ENCODE data around the gene STXBP2. TPM values are rescaled to one million over a fixed set of nuclear protein-coding genes. Genes with fewer than 3 reads are reported as not detected.

STXBP2 gene
- total RNA-seq, 2 experiments from 2014 or later = 131 to 158 TPM

- H3K9me3 Mint-ChIP-seq = no peaks in the 10 kb centered on the region
- H3K27ac Mint-ChIP-seq = no peak overlapping the region
- H3K4me3 Mint-ChIP-seq = no peak overlapping the region
- DNase-seq = peak; percentile 30
- H3K27me3 Mint-ChIP-seq = peaks cover 3% of the 10 kb centered on the region
- CTCF ChIA-PET = interaction anchor here (1.1 to 1.3 kb wide), 3 partner anchors 19 to 47 kb away, joined by 3 to 4 read pairs (median 3); partner anchors contain the start of genes PET100 and XAB2
- H3K4me1 Mint-ChIP-seq = peaks cover 12% of the 10 kb centered on the region
- POLR2A ChIA-PET = interaction anchor here (0.5 kb wide), 1 partner anchor 17 kb away, joined by 3 read pairs; no protein-coding TSS in a partner anchor
- H3K36me3 Mint-ChIP-seq (ENCODE audit: low read depth) = no peaks in the 10 kb centered on the region
Observed at GRCh38 chr19:7605490-7606222, 31.3 kb upstream of the STXBP2 start.

DNA sequence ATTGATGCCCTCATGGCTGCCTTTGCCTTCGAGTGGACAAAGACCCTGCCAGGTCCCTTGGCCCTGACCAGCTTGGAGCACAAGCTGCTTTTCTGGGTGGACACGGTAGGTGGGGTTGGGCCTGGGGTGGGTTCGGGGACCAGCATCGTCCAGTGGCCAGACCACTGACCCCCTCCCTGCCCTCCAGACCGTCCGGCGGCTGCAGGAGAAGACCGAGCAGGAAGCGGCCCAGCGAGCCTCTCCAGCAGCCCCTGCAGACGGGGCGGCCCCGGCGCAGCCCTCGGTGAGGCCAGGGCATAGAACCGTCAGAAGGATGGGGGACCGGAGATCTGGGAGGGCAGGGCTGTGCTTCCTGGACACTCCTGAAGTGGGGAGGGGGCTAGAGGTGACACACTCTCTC, 30.6 kb upstream of the STXBP2 start:
- no peaks in the 10 kb centered on the region for H3K9me3 Mint-ChIP-seq
- H3K4me3 Mint-ChIP-seq = no peak overlapping the region
- no peak overlapping the region for H3K27ac Mint-ChIP-seq
- peaks cover 3% of the 10 kb centered on the region for H3K27me3 Mint-ChIP-seq
- no peak for DNase-seq
- no peaks in the 10 kb centered on the region for H3K36me3 Mint-ChIP-seq (ENCODE audit: low read depth)
- CTCF ChIA-PET = interaction anchor here (1.1 to 1.3 kb wide), 2 partner anchors 19 to 23 kb away, joined by 3 to 4 read pairs; partner anchors contain the start of genes PET100 and XAB2
- POLR2A ChIA-PET = no interaction called here
- H3K4me1 Mint-ChIP-seq = peaks cover 12% of the 10 kb centered on the region

DNA sequence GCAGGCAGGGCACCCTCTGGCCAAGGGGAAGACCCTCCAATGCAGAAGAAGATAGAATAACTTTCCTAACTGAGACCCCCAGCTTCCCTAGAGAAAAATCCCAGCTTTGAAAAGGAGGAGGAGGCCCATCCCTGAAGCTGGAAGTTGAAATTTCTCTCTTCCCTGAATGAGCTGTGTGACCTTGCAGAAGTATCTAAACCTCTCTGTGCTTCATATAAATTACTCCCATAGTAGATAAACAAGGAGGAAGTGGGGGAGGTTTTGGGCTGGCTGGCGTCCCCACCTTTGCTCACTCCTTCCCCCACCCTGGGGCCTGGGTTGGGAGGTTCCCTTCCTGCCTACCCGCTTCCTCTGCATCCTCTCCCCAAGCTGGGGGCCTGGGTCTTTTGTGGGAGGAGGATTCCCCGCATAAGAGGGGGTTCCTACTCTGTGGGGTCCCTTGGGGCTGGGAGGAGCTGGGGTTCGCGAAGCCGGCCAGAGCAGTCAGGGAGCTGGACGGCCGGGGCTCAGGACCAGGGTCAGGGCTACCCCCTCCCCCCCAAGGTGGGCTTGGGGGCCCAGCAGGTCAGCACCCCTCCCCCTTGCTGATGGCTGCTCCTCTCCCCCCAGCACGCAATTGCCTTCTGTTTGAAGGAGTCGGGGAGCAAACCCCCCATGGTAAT, 29.6 kb upstream of the STXBP2 start:
- POLR2A ChIA-PET = no interaction called here
- H3K9me3 Mint-ChIP-seq = no peaks in the 10 kb centered on the region
- CTCF ChIA-PET = interaction anchor here (0.6 to 1.0 kb wide), 2 partner anchors 17 to 104 kb away, joined by 3 to 4 read pairs; no protein-coding TSS in a partner anchor
- no peaks in the 10 kb centered on the region for H3K36me3 Mint-ChIP-seq (ENCODE audit: low read depth)
- no peak for DNase-seq
- H3K4me3 Mint-ChIP-seq = no peak overlapping the region
- H3K27me3 Mint-ChIP-seq = peaks cover under 1% of the 10 kb centered on the region
- H3K4me1 Mint-ChIP-seq = peaks cover 12% of the 10 kb centered on the region
- H3K27ac Mint-ChIP-seq = no peak overlapping the region

GRCh38 chr19:7607874-7608560, 28.9 kb upstream of the STXBP2 start:
- ChIA-PET CTCF (interaction anchor here (1.0 to 1.2 kb wide), 2 partner anchors 16 to 73 kb away, joined by 3 to 5 read pairs; partner anchors contain the start of gene TRAPPC5), POLR2A (no interaction called here)
- Mint-ChIP-seq H3K4me1 (peaks cover 12% of the 10 kb centered on the region), H3K27ac (no peak overlapping the region), H3K9me3 (no peaks in the 10 kb centered on the region), H3K27me3 (no peaks in the 10 kb centered on the region), H3K36me3 (ENCODE audit: low read depth) (no peaks in the 10 kb centered on the region), H3K4me3 (no peak overlapping the region)
- DNase-seq = no peak

DNA sequence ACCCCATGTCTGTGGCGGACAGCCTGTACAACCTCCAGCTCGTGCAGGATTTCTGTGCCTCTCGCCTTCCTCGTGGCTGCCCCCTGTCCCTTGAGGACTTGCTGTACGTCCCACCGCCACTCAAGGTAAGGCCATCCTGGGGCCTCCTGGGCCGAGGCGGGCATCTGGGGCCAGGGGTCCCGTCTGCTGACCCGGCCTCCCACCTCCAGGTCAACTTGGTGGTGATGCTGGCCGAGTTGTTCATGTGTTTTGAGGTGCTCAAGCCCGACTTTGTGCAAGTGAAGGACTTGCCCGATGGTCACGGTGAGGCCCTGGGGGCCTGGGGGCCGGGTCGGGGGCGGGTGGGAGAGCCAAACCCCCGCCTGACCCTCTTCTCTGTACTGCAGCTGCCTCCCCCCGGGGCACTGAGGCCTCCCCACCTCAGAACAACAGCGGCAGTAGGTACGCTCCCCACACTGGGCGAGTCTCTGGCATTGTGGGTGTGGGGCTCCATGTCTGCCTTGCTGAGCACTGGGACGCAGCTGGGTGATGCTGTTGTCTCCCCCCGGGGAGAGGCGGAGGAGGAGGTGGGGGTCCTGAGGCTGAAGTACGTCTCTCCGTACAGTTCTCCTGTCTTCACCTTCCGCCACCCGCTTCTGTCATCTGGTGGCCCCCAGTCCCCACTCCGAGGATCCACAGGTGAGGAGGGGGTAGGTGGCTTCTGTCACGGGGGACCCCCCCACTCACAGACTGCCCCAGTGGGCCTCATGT, 26.2 kb upstream of the STXBP2 start:
- no peak for DNase-seq
- no peak overlapping the region for H3K4me3 Mint-ChIP-seq
- ChIA-PET CTCF (no interaction called here), POLR2A (no interaction called here)
- no peaks in the 10 kb centered on the region for H3K36me3 Mint-ChIP-seq (ENCODE audit: low read depth)
- H3K27me3 Mint-ChIP-seq = no peaks in the 10 kb centered on the region
- H3K9me3 Mint-ChIP-seq = no peaks in the 10 kb centered on the region
- H3K4me1 Mint-ChIP-seq = peaks cover 11% of the 10 kb centered on the region
- no peak overlapping the region for H3K27ac Mint-ChIP-seq

- peaks cover 8% of the 10 kb centered on the region for H3K4me1 Mint-ChIP-seq
- ChIA-PET CTCF (no interaction called here), POLR2A (no interaction called here)
- no peak overlapping the region for H3K4me3 Mint-ChIP-seq
- peak overlapping the region; percentile 25 for H3K27ac Mint-ChIP-seq
- H3K27me3 Mint-ChIP-seq = no peaks in the 10 kb centered on the region
- H3K9me3 Mint-ChIP-seq = no peaks in the 10 kb centered on the region
- DNase-seq = no peak
- H3K36me3 Mint-ChIP-seq (ENCODE audit: low read depth) = no peaks in the 10 kb centered on the region
Observed at GRCh38 chr19:7611541-7612279, 25.2 kb upstream of the STXBP2 start.

GRCh38 chr19:7612282-7613274, 24.3 kb upstream of the STXBP2 start:
- Mint-ChIP-seq H3K4me3 (no peak overlapping the region), H3K9me3 (no peaks in the 10 kb centered on the region), H3K27ac (no peak overlapping the region), H3K4me1 (peaks cover 1% of the 10 kb centered on the region), H3K36me3 (ENCODE audit: low read depth) (peaks cover 2% of the 10 kb centered on the region), H3K27me3 (no peaks in the 10 kb centered on the region)
- CTCF ChIA-PET = no interaction called here
- POLR2A ChIA-PET = no interaction called here
- DNase-seq = no peak

DNA sequence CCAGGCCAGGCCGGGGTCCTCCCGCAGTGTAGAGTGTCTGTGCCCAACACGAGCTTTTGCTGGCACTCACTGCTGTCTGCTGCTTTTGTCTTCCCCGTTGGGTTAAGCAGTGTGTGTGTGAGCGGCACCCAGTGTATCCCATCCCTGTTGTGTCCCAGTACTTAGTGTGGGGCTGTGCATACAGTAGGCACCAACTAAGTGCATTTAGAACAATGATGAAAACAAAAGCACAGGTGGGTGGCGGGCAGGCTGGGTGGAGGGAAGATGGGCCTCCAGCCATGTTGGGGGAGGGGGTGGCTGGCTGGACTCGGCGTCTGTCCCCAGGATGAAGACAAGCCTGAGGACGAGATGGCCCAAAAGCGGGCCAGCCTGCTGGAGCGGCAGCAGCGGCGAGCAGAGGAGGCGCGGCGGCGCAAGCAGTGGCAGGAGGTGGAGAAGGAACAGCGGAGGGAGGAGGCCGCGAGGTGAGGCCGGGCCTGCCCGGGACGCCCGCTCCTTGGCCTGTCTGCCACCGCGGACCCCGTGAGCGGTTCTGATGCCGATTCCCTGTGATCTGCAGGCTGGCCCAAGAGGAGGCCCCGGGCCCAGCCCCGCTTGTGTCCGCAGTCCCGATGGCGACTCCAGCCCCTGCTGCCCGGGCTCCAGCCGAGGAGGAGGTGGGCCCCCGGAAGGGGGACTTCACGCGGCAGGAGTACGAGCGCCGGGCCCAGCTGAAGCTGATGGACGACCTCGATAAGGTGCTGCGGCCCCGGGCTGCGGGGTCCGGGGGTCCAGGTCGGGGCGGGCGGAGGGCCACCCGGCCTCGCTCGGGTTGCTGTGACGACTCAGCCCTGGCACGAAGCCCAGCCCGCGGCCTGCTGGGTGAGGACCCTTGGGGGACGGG, 21.8 kb upstream of the STXBP2 start:
- Mint-ChIP-seq H3K27ac (no peak overlapping the region), H3K36me3 (ENCODE audit: low read depth) (peaks cover 8% of the 10 kb centered on the region), H3K27me3 (no peaks in the 10 kb centered on the region), H3K4me3 (no peak overlapping the region), H3K4me1 (no peaks in the 10 kb centered on the region), H3K9me3 (no peaks in the 10 kb centered on the region)
- DNase-seq = no peak
- CTCF ChIA-PET = no interaction called here
- POLR2A ChIA-PET = interaction anchor here (0.5 kb wide), 1 partner anchor 1894 kb away, joined by 5 read pairs; the partner anchor contains the start of gene CATSPERD

GRCh38 chr19:7617172-7617571, 19.7 kb upstream of the STXBP2 start:
- Mint-ChIP-seq H3K27ac (no peak overlapping the region), H3K27me3 (no peaks in the 10 kb centered on the region), H3K4me1 (no peaks in the 10 kb centered on the region), H3K36me3 (ENCODE audit: low read depth) (peaks cover 14% of the 10 kb centered on the region), H3K4me3 (no peak overlapping the region), H3K9me3 (no peaks in the 10 kb centered on the region)
- POLR2A ChIA-PET = no interaction called here
- no peak for DNase-seq
- CTCF ChIA-PET = interaction anchor here (0.6 kb wide), 2 partner anchors 51 to 797 kb away, joined by 3 read pairs; no protein-coding TSS in a partner anchor

DNA sequence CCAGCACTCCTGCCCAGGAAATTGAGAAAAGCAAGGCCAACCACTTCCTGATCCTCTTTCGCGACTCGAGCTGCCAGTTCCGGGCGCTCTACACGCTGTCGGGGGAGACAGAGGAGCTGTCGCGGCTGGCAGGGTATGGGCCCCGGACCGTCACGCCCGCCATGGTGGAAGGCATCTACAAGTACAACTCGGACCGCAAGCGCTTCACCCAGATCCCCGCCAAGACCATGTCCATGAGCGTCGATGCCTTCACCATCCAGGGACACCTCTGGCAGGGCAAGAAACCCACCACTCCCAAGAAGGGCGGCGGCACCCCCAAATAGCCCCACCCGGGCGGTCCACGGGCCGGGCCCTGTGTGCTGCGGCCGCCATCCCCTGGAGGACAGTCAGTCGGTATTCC, 19.2 kb upstream of the STXBP2 start:
- no peaks in the 10 kb centered on the region for H3K27me3 Mint-ChIP-seq
- POLR2A ChIA-PET = no interaction called here
- no peak overlapping the region for H3K27ac Mint-ChIP-seq
- no peak overlapping the region for H3K4me3 Mint-ChIP-seq
- H3K9me3 Mint-ChIP-seq = no peaks in the 10 kb centered on the region
- H3K4me1 Mint-ChIP-seq = no peaks in the 10 kb centered on the region
- CTCF ChIA-PET = interaction anchor here (0.6 kb wide), 1 partner anchor 52 kb away, joined by 3 read pairs; no protein-coding TSS in a partner anchor
- no peak for DNase-seq
- H3K36me3 Mint-ChIP-seq (ENCODE audit: low read depth) = peaks cover 15% of the 10 kb centered on the region
